Kidney glomerular epithelial cell (primary cell): ENCODE data around the gene TPM2.

Experiments used
- DNase-seq: peaks from one replicate; lab custom pipeline; 2025; lab: John Stamatoyannopoulos, UW

Gene TPM2

GRCh38 chr9:35689542-35690293 lies at the start of gene TPM2:
TPM2 (minus strand) TSS chr9:35689925; CDS start chr9:35689817, 108 bp downstream.
- peak; percentile 24 for DNase-seq

DNA sequence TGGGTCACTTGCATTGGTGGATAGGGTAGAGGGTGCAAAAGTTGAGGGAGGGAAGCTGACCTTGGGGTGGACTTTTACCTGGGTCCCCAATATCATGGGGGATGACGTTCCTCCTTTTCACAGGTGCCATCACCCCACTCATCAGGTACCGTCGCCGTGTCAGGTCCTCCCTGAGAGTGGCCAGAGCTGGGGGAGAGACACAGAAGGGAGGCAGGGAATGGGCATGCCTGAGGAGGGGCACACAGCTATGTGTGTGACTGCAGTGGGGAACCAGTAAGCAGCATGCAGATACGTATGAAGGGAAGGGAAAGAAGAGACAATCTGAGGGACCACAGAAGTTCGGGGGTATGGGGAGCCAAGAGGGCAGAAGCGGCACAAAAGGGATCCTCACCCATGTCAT lies 49.2 kb upstream of the TPM2 start:
- DNase-seq: no peak

DNA sequence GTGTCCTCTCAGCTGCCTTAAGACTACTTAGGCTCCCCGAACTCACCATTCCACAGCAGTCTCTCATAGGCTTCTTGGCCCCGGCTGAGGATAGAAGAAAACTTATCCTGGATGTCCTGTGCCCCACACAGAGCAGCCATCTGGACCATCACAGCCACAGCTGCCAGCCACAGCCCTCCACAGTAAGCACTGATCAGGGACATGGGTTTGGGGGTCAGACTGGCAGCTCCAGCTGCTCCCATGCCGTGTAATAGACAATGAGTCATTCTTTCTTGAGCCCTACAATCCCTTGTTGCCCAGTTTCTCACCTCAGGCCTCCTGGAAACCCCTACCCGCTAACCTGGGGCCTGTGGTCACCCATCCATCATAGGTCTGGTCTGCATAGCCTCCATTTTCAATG lies 48.5 kb upstream of the TPM2 start:
- DNase-seq: no peak

GRCh38 chr9:35737143-35737542 lies 47.4 kb upstream of the TPM2 start:
- DNase-seq: no peak

DNA sequence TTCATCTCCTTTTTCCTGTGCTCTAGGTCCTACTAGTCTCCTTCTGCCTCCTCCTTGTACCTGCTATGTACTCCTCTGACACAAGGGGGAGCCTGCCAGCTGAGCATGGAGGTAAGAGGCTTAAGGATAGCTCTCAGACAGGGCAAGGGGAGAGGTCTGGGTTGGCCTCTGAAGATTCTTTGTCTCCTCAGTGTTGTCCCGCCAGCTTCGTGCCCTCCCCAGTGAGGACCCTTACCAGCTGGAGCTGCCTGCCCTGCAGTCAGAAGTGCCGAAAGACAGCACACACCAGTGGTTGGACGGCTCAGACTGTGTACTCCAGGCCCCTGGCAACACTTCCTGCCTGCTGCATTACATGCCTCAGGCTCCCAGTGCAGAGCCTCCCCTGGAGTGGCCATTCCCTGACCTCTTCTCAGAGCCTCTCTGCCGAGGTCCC lies 46.5 kb upstream of the TPM2 start:
- DNase-seq: peak; percentile 42

DNA sequence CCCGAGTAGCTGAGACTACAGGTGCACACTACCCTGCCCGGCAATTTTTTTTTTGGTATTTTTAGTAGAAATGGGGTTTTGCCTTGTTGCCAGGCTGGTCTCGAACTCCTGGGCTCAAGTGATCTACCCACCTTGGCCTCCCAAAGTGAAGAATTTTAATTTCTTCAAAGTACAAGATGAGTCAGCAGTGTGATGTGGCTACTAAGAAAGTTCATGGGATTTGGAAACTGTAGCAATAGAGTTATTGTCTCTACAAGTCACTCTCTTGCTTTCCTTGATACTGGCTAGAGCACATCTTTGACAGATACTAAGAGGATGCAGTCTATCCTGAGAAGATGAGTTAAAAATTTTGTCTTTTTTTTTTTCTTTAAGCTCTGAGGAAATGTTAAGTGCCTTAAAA lies 44.4 kb upstream of the TPM2 start:
- no peak for DNase-seq

DNA sequence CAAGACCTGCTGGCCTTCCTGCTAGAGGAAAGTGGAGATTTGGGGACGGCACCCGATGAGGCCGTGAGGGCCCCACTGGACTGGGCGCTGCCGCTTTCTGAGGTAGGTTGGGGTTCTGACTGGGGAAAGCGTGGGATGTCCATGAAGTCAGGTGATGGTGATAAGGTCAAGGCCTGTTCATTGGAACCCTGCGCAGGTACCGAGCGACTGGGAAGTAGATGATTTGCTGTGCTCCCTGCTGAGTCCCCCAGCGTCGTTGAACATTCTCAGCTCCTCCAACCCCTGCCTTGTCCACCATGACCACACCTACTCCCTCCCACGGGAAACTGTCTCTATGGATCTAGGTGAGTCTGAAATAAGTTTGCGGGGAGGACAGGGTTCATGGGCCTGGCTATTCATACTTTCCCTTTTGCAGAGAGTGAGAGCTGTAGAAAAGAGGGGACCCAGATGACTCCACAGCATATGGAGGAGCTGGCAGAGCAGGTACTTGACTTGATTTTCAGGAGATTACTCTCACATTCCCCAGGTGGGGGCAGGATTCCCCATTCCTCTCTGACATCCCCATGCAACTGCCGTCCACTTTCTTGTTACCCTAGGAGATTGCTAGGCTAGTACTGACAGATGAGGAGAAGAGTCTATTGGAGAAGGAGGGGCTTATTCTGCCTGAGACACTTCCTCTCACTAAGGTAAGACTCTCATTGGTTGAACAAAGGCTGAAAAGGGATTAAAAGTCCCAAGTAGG lies 43.2 kb upstream of the TPM2 start:
- peak; percentile 86 for DNase-seq

DNA sequence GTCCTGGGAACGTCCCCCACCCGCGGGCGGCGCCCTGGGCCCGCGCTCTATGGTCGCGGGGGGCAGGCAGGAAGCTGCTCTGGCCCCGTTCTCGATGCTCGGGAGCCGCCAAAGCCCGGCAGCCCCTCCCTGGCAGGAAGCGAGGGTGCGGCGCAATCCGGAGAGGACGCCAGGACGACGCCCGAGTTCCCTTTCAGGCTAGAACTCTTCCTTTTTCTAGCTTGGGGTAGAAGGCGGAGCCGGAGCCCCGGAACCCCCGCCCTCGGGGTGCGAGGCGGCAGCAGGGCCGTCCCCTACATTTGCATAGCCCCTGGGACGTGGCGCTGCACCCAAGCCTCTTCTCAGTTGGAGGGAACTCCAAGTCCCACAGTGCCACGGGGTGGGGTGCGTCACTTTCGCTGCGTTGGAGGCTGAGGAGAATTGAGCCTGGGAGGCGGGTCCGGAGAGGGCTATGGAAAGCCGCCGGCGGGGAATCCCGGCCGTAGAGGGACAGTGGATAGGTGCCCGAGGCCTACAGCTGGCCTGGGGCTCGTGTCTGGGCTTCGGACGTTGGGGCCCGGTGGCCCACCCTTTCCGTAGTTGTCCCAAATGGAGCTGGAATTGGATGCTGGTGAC lies 42.6 kb upstream of the TPM2 start, which contains the start of the genes CREB3 and TLN1:
Gene CREB3, plus strand, starts transcription at position 482 of the 615 bp plus-strand sequence. Its CDS starts 107 bp downstream, at position 589.
Gene TLN1, minus strand, starts transcription at position 11 of the 615 bp plus-strand sequence. CDS start 6,501 bp downstream, outside the sequence.
- DNase-seq: peak; percentile 96

- DNase-seq: no peak
These were observed 41.9 kb upstream of the TPM2 start for GRCh38 chr9:35731415-35732184.

- no peak for DNase-seq
These were observed 40.7 kb upstream of the TPM2 start for GRCh38 chr9:35730486-35730854.

DNA sequence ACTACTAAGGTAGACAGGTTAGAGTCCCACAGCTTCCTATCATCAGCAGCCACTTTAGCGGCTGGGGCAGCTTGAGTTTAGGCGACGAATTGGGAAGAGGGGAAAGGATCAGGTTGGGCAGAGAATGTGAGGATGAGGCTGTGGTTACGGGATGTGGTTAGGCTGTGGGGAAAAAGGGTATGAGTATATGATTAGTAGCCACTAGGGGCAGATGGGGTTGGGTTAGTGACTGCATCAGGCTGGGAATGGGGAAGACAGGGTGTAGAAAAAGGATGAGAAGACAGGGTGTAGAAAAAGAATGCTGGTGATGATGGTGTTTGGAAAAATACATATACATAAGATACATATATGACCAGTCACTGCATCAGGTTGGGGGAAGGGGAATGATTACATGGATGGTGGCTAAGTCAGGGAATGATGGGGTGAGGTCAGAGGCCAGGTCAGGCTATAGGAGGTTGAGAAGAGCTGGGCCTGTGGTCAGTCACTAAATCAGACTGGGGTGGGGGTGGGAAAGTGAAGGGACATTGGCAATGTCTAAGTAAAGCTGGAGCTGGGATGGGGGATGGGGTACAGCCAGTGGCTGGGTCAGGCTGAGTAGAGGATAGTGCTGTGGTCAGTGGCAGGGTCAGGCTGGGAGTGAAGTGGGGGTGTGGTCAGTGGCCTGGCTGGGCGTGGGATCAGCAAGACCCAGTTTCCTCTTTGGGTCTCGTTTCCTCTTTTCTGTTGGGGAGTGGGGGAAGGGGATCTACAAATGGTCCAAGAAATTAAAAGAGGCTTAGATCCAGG lies 40.2 kb upstream of the TPM2 start:
- peak; percentile 85 for DNase-seq

GRCh38 chr9:35729101-35729500 lies 39.4 kb upstream of the TPM2 start:
- DNase-seq: no peak

DNA sequence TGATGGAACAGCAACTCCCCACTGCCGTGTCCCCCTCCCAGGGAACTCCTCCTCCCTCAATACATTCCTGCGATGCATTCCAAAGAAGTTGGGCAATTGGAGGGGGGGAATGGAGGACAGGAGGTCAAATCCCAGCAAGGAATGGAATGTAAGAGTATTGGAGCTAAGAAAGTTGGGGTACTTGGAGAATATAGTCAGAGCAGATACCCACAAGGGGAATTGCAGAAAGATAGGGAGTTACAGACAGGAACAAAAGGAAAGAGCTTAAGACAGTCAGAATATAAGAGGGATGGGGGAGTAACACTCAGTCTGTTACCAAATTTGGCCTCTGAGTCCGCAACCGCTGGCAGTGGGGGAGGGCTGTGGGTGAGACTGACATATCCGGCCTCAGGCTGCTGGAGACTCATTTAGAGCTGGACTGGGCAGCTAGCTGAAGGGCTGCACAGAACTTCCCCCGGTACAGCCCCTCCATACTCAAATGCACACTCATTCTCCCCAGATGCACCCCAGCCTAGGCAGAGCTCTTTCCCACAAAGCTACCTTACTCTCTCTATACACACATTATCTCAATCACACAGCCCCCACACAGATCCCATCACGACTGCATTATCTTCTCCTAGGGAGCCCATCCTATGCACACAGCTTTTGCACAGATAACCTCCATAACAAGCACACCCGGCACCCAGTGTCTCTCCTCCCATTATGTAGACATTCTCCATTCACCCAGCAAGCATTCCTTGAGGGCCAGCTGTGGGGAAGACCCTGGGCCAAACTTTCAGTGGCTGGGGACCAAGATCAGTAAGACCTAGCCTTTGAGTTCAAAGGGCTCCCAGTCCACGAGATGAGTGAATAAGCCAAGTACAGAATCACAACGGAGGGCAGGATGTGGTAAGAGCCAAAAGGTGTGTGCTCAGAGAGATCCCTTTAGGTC lies 38.6 kb upstream of the TPM2 start:
- peak; percentile 97 for DNase-seq

GRCh38 chr9:35727676-35728040 lies 37.9 kb upstream of the TPM2 start:
- peak; percentile 55 for DNase-seq

GRCh38 chr9:35726931-35727330 lies 37.2 kb upstream of the TPM2 start:
- DNase-seq: peak; percentile 32

DNA sequence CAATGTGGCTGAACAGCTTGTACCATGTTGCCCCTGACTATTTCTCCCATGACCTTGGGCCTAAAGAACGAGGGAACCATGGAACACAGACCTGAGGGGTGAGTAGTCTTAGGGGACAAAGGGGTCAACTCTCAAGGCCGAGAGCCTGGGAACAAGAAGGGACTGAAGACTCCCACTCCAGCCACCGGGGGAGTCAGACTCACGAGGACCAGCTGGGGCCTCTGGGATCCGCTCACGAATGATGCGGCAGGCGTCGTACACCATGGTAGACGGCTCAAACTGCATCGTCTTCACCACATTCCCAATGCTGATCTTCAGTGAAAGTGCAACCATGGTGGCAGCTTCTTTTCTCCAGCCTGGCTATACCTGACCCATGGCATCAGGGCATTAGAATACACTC lies 35.6 kb upstream of the TPM2 start:
- DNase-seq: no peak

- DNase-seq: no peak
These were observed 34.2 kb upstream of the TPM2 start for GRCh38 chr9:35723908-35724307.

GRCh38 chr9:35723426-35723825 lies 33.7 kb upstream of the TPM2 start:
- DNase-seq: no peak

DNA sequence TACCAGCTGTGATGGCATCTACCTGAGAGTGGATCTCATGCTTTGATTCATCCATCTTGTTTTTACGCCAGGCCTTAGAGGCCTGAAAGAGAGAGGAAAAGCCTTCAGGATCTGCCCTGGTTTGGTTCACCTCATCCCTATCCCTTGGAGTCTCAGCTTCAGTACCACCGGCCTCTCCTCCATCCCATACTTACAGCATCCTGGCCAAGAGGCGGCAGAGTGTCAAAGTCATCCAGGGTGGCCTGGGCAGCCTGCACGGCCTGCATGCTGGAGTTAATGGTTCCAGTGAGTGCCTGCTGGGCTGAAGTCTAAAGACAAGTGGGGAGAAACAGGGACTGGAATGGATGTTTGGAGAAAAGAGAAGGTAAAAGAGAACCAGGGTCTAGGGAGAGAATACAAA lies 29.8 kb upstream of the TPM2 start:
- no peak for DNase-seq
